Tibial nerve (tissue), 4 donors: ENCODE results near the gene ATP9B. TPM values are rescaled to one million over a fixed set of nuclear protein-coding genes. Genes with fewer than 3 reads are reported as not detected.

ENCODE experiments used
- DNase-seq, 2 donors: peaks; one replicate each; pipeline ENCODE4 v3.0.0-alpha.2; 2019; ENCODE audit warnings: low spot score in 2 of 2
- H3K27ac ChIP-seq, 4 donors: fragments of 200-600 bp; sonication (generic) in 3 of 4; one replicate each; pipeline ENCODE4 v1.5.1; 2017 to 2019; ENCODE audit warnings: mild to moderate bottlenecking in 1 of 4
- H3K27me3 ChIP-seq, 2 donors: fragments of 200-600 bp; sonication (generic) in 1 of 2; one replicate each; pipeline versions ENCODE4 v1.5.1 to v1.6.0; 2017 to 2019
- H3K36me3 ChIP-seq, 3 donors: fragments of 200-600 bp; sonication (generic); one replicate each; pipeline ENCODE4 v1.5.1; 2018 to 2019
- H3K4me1 ChIP-seq, 4 donors: fragments of 200-600 bp; sonication (generic) in 3 of 4; one replicate each; pipeline ENCODE4 v1.5.1; 2017 to 2019
- H3K4me3 ChIP-seq, 4 donors: fragments of 200-600 bp; sonication (generic) in 3 of 4; one replicate each; pipeline ENCODE4 v1.5.1; 2017 to 2019; ENCODE audit warnings: mild to moderate bottlenecking in 1 of 4, moderate library complexity in 1 of 4
- H3K9me3 ChIP-seq, 4 donors: fragments of 200-600 bp; sonication (generic) in 3 of 4; one replicate each; pipeline ENCODE4 v1.5.1; 2017 to 2019
- EP300 ChIP-seq, 2 donors: sonication (generic); formaldehyde crosslinking; IDR thresholded peaks; one replicate each; pipeline ENCODE4 v1.6.1; 2017; ENCODE audit warnings: antibody characterized with exemption in 2 of 2, mild to moderate bottlenecking in 1 of 2
- POLR2A ChIP-seq, 2 donors: fragments of 450-650 bp; IDR thresholded peaks; one replicate each; pipeline ENCODE4 v1.6.1; 2017; ENCODE audit warnings: antibody characterized with exemption in 2 of 2, mild to moderate bottlenecking in 2 of 2, moderate library complexity in 2 of 2
- WGBS, 2 donors: methylation state at CpG; one replicate each; pipeline ENCODE4 v1.1.5; 2018; 5-methylcytosine and 5-hydroxymethylcytosine counted together
- total RNA-seq, 4 donors: library from RNA; depleted of rRNA; stranded (reverse); fragments of >200 nt; gene quantifications; one replicate each; pipeline ENCODE4 v1.1.0, GENCODE V29; 2016
- TF ChIP-seq, protein P1 (sequence below), 5 experiments: fragments of 200-600 bp in 3 of 5; fragments of 450-650 bp in 2 of 5; sonication (generic) in 3 of 5; IDR thresholded peaks; one replicate each; pipeline ENCODE4 v1.5.1; 2016 to 2019; ENCODE audit warnings: antibody characterized with exemption in 5 of 5, mild to moderate bottlenecking in 3 of 5, moderate library complexity in 2 of 5

The ATP9B gene
- total RNA-seq, 4 donors from 2014 or later, result 56.9 to 68.7 (median 59.8) TPM

DNA sequence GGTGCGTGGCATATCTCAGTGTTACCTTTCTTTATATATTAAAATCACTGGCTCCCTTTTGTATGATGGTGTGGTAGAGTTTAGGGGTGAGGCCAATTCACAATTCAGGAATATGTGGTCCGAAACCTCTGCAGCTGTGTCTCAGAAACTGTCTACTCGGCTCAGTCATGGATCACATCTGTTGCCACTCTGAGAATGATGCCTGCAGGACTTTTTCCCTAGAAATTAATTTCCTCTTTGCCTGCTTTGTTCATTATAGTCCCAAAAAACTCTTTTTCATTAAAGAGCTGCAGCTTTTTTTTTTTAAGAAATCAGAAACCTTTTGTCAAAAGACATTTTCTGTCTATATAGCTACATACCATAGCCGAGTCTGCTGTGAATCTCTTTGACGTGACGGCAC is 221.7 kb downstream of the ATP9B start:
- Histone ChIP-seq H3K4me3 (no peak overlapping the region), H3K4me1 (no peaks in the 10 kb centered on the region), H3K9me3 (peaks cover 0 to 2% (median 0%) of the 10 kb centered on the region in 4 donors), H3K27ac (no peak overlapping the region), H3K27me3 (no peaks in the 10 kb centered on the region), H3K36me3 (peaks cover 0 to 14% (median 0%) of the 10 kb centered on the region in 3 donors)
- TF ChIP-seq POLR2A (IDR thresholded peaks at IDR 0.05) (no peak), EP300 (IDR thresholded peaks at IDR 0.05) (no peak)
- TF ChIP-seq, protein P1, sequence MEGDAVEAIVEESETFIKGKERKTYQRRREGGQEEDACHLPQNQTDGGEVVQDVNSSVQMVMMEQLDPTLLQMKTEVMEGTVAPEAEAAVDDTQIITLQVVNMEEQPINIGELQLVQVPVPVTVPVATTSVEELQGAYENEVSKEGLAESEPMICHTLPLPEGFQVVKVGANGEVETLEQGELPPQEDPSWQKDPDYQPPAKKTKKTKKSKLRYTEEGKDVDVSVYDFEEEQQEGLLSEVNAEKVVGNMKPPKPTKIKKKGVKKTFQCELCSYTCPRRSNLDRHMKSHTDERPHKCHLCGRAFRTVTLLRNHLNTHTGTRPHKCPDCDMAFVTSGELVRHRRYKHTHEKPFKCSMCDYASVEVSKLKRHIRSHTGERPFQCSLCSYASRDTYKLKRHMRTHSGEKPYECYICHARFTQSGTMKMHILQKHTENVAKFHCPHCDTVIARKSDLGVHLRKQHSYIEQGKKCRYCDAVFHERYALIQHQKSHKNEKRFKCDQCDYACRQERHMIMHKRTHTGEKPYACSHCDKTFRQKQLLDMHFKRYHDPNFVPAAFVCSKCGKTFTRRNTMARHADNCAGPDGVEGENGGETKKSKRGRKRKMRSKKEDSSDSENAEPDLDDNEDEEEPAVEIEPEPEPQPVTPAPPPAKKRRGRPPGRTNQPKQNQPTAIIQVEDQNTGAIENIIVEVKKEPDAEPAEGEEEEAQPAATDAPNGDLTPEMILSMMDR (IDR thresholded peaks at IDR 0.05), result no peak
- 77 to 80% methylated on average over 6 of the region's 6 CpGs for WGBS, 2 donors
- DNase-seq, result no peak

DNA sequence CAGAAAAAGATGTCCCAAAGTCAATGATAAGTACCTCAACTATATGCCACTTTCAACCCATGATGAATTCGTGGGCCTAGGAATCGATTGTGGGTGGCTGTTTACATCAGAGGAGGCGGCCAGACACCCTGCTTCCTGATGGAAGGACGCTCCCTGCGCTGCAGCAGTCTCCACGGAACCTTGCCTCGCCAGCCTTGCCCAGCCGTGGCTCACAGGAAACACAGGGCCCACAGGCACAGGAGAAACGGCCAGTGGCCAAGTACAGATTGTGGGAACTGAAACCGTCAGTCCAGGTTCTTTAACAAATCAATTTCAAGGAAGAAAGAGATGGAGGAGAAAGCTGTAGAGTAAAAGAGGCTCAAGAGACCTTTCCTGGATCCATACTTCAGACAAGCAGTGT is 225.0 kb downstream of the ATP9B start:
- H3K4me1 ChIP-seq, result no peaks in the 10 kb centered on the region
- DNase-seq, result no peak
- H3K27ac ChIP-seq, result no peak overlapping the region
- H3K27me3 ChIP-seq, result no peaks in the 10 kb centered on the region
- H3K9me3 ChIP-seq, result no peaks in the 10 kb centered on the region
- no peak for TF ChIP-seq POLR2A (IDR thresholded peaks at IDR 0.05)
- TF ChIP-seq, protein P1 (IDR thresholded peaks at IDR 0.05), result no peak
- TF ChIP-seq EP300 (IDR thresholded peaks at IDR 0.05), result no peak
- no peak overlapping the region for H3K4me3 ChIP-seq
- WGBS, 2 donors, result 80 to 87% methylated on average over 10 of the region's 10 CpGs
- H3K36me3 ChIP-seq, result peaks cover 0 to 18% (median 0%) of the 10 kb centered on the region in 3 donors

DNA sequence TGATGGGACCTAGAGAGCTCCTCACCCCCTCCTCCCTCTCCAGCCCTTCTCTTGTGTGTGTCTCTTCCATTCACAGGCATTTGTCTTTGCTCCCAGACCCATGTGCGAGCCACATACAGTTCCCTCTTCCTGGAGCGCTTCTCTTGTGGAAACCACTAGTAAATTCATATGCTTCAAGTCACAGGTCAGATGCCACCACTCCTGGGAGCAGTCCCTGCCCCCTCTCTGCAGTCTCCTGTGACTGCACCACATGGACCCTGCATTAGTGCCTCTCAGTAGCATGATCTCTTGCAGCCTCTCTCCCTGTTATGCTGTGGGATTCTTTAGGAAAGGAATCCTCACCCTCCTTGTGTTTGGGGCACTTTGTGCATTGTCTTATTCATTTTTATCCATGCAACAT is 230.1 kb downstream of the ATP9B start:
- TF ChIP-seq, protein P1 (IDR thresholded peaks at IDR 0.05), result no peak
- TF ChIP-seq POLR2A (IDR thresholded peaks at IDR 0.05) (no peak), EP300 (IDR thresholded peaks at IDR 0.05) (no peak)
- no peak for DNase-seq
- Histone ChIP-seq H3K9me3 (no peaks in the 10 kb centered on the region), H3K27ac (no peak overlapping the region), H3K36me3 (peaks cover 0 to 44% (median 1%) of the 10 kb centered on the region in 3 donors), H3K4me1 (no peaks in the 10 kb centered on the region), H3K4me3 (no peak overlapping the region), H3K27me3 (no peaks in the 10 kb centered on the region)
- WGBS, 2 donors, result 94 to 96% methylated on average over 2 of the region's 2 CpGs

DNA sequence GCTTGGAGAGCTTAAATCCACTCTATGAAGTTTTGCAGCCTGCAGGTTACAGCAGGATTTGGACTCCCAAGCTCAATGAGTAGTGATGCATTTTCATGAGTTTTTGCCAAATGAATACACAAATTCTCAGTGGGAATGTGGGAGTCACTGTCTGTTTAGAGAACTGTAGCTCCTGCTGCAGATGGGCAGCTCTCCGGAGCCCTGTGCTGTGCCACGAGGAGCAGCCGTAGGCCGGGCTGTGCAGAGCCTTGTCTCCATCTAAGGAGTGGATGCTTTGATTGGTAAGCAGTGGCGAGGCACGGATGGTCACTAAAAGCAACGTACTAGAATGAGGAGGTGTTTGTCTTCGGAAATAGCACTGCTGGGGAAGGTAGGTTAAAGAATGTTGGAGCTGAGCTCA is 230.5 kb downstream of the ATP9B start:
- Histone ChIP-seq H3K9me3 (no peaks in the 10 kb centered on the region), H3K4me3 (no peak overlapping the region), H3K27me3 (no peaks in the 10 kb centered on the region), H3K27ac (no peak overlapping the region), H3K36me3 (peaks cover 0 to 44% (median 6%) of the 10 kb centered on the region in 3 donors), H3K4me1 (no peaks in the 10 kb centered on the region)
- 85 to 88% methylated on average over 8 of the region's 8 CpGs for WGBS, 2 donors
- DNase-seq, result no peak
- TF ChIP-seq EP300 (IDR thresholded peaks at IDR 0.05) (no peak), POLR2A (IDR thresholded peaks at IDR 0.05) (no peak)
- TF ChIP-seq, protein P1 (IDR thresholded peaks at IDR 0.05), result no peak

DNA sequence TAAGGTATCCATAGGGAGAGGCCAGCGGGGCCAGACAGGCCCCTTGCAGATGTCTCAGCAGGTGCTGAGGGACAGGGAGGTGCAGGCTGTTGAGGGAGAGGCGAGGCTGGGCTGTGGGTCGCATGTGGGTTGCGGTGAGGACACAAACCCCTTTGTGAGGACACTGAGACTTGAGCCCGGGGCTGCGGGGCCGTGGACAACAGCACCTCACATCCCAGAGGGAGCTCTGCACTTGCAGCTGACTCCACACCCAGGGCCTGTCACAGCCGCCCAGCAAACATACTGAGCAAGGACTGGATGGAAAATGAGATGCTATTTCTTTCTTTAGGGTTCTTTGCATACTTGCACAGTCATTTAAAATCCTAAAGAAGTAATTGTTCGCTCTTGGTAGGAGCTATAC is 231.2 kb downstream of the ATP9B start:
- 55 to 58% methylated on average over 9 of the region's 9 CpGs for WGBS, 2 donors
- Histone ChIP-seq H3K9me3 (no peaks in the 10 kb centered on the region), H3K27ac (no peak overlapping the region), H3K27me3 (no peaks in the 10 kb centered on the region), H3K4me1 (no peaks in the 10 kb centered on the region), H3K4me3 (no peak overlapping the region), H3K36me3 (peaks cover 0 to 46% (median 7%) of the 10 kb centered on the region in 3 donors)
- DNase-seq, result no peak
- TF ChIP-seq EP300 (IDR thresholded peaks at IDR 0.05) (no peak), POLR2A (IDR thresholded peaks at IDR 0.05) (no peak)
- TF ChIP-seq, protein P1 (IDR thresholded peaks at IDR 0.05), result no peak
